DMS79 treated with DMSO at 0.1 percent for 48 hours (cell line): ENCODE results near the gene GRIN3B.

Source experiments
- DNase-seq: peaks from one replicate; lab custom pipeline; 2025; lab: John Stamatoyannopoulos, UW

The GRIN3B gene

DNA sequence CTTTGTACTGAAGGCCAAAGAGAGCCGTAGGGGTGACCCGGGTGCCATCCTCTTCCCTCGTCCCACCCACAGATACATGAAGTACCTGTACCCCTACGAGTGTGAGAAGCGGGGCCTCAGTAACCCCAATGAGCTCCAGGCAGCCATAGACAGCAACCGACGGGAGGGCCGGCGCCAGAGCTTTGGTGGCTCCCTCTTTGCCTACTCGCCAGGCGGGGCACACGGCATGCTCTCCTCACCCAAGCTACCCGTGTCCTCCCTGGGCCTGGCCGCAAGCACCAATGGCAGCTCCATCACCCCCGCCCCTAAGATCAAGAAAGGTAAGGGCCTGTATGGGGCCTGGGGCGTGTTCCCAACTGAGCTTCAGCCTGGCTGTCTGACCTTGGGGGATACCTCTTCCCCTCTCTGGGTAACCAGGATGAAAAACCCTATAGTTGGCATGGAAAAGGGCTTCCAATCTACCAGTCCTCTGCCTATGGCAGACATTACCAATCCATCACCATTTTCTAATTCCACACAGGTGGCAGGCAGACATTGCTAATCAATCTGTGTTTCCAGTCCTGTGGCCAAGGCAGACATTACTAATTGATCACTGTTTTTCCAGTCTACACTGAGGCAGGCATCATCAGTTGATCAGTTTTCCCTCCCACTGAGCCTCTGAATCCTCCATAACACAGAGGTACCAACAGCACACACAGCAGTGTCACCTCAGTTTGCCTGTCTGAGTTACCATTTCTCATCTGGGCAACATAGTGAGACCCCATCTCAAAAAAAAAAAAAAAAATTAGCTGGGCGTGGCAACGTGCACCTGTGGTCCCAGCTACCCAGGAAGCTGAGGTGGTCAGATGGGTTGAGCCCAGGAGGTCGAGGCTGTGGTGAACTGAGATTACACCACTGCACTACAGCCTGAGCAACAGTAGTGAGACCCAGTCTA lies 35.2 kb upstream of the GRIN3B start:
- DNase-seq: no peak

- DNase-seq: no peak
Measured at GRCh38 chr19:966485-967088, 33.6 kb upstream of the GRIN3B start.

- no peak for DNase-seq
Measured at GRCh38 chr19:970695-971094, 29.5 kb upstream of the GRIN3B start.

DNA sequence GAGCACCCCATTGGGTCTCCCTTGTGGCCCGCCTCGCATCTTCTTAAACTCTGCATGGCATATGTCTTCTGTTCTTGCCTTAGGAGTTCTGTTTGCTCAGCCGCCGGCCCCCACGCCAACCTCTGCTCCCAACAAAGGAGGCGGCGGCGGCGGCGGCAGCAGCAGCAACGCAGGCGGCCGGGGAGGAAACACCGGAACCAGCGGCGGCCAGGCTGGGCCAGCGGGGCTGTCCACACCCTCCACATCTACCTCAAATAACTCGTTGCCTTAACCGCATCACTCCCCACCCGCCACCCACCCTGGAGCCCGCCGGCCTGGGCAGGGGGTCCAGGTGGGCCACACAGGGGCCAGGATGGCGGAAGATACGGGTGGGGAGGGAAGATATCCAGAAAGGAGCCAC lies 28.4 kb upstream of the GRIN3B start:
- DNase-seq: no peak

GRCh38 chr19:972281-972680 lies 27.9 kb upstream of the GRIN3B start:
- no peak for DNase-seq

DNA sequence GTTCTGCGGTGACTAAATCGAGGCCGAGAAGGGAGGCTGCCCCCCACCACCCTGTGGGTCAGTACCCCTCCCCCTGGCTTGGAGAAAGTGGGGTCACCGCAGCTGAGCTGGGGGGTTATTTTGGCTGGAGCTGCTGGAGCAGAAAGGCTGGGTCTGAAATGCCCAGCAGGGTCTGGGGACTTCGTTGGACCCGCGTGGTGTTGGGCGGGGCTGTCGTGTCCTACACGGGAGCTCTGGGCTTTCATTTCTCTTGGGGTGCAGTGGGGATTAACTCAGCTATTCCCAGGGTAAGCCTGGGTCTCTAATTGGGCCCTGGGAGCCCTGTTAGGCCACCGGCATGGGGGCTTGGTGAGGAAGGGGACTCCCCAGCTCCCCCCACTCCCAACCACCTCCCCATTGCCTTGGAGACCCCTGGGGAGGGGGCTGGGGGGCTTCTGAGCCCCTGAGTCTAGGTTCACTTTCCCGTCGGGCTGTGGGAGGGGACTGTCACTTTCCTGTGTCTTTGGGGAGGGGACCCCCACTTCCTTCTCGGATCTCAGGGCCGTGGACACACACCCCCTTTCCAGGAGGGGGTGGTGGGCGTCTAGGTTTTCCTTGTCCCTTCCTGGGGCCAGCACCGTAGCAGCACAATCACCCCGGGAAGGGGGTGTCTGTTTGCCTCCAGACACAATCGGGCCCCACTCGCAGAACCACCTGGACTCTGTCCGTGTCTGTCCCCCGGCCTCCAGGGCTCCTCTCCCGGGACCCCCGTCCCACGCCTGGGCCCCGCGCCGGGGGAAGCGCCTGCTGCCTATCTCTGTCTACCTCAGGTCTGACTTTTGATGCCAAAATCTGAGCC lies 26.3 kb upstream of the GRIN3B start:
- DNase-seq: no peak

- DNase-seq: no peak
Measured at GRCh38 chr19:974564-975257, 25.5 kb upstream of the GRIN3B start.

- DNase-seq: no peak
Measured at GRCh38 chr19:976476-976875, 23.7 kb upstream of the GRIN3B start.

DNA sequence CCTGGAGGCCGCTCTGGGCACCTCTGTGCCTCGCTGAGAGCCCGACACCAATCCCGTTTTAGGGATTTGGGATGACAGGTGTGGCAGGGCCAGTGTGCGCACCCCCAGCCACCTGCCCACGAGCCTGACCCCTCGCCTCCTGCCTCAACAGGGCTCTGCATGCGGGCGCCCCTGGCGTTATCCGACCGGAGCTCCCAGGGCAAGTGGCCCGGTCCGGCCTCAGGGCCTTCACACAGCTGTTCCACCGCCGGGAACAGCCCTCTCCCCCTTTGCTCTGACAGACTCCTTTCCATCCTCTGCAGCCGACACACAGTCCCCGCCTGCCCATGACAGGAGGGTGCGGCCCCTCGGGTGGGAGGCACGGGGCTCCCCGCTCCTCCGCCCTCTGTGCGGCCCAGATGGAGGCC lies 23.2 kb upstream of the GRIN3B start:
- no peak for DNase-seq

GRCh38 chr19:979318-979741 lies 20.9 kb upstream of the GRIN3B start:
- DNase-seq: no peak

DNA sequence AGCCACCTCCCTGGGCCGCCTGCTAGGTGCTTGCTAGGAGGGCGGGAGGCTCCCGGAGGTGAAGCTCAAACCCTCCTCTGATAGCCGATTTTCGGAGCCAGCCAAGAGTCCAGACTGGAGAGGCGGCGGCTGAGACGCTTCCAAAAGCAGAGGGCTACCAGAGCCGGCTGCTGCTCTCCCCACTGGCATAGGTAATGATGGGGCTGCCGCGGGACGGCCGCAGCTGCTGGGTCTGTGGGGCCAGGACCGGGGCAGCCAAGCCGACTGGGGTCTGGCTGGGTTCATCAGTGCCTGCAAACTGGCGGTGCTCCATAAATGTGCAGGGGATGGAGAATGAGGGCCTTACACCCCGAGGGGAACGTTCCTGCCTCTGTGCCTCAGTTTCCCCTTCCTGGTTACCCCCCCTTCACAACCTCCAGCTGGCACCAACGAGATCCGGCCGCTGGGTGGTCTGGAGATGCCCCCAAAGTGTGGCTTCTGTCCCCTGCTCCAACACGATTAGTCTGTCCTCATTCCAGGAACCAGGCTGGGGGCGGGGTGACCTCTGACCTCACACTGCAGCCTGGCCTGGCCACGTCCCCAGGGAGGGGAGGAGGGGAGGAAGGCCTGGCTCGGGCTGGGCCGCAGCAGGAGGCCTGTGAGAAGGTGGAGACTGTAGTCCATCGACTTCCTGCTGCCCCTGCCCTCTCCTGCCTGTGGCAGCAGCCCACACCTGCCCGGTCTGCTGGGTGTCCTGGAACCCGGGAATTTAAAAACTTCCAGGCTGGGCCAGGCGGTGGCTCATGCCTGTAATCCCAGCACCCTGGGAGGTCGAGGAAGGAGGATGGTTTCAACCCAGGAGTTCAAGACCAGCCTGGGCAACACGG lies 19.9 kb upstream of the GRIN3B start:
- DNase-seq: no peak

- DNase-seq: peak; percentile 40
Measured at GRCh38 chr19:982567-983170, 17.6 kb upstream of the GRIN3B start.

DNA sequence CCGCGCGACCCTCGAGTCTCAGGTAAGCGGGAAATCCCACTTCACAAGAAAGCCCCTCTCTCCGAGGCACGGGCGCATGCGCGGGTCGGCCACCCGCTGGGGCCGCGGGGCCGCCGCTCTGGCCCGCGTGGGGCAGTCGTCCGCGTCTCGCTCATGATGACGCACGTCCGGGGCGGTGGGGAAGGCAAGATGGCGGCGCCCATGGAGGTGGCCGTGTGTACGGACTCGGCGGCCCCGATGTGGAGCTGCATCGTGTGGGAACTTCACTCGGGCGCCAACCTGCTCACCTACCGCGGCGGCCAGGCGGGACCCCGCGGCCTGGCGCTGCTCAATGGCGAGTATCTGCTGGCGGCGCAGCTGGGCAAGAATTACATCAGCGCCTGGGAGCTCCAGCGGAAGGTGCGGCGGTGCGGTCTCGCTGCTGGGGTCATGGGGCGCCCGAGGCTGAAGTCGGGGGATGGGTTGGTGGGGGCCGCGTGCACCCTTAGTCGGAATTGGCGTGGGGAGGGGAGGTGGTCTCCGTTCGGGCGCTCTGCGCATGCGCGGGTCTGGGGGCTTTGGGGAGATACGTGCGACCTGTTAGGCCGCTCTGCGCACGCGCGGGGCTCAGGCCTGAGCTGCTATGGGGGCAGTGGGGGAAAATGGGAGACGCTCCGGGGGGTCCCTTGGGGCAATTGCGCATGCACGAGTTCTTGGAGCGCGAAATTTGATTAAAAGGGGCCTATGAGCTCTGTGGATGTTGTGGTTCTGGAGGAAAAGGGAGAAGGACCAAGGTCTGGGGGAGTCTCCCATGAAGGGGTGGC lies 15.9 kb upstream of the GRIN3B start, which contains the start of gene WDR18:
WDR18 (plus strand) TSS at position 181 of the 803 bp plus-strand sequence; CDS start at position 190, 9 bp downstream.
- peak; percentile 80 for DNase-seq

DNA sequence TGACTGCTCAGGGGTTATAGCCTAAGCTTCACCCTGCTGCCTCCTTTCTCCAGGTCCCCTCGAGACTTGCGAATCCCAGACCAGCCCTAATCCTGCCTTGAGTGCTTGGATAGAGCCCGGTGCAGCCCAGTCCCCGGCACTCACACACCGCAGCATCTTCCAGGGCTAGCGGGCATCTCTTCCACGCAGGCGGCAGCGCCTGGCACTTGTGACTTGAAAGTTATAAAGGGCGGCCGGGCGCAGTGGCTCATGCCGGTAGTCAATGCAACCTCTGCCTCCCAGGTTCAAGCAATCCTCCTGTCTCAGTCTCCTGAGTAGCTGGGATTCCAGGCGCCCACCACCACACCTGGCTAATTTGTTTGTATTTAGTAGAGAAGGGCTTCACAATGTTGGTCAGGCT lies 14.1 kb upstream of the GRIN3B start:
- DNase-seq: no peak

GRCh38 chr19:988081-988480 lies 12.1 kb upstream of the GRIN3B start:
- DNase-seq: no peak

GRCh38 chr19:988510-988909 lies 11.7 kb upstream of the GRIN3B start:
- DNase-seq: no peak

- DNase-seq: no peak
Measured at GRCh38 chr19:989381-990081, 10.7 kb upstream of the GRIN3B start.

DNA sequence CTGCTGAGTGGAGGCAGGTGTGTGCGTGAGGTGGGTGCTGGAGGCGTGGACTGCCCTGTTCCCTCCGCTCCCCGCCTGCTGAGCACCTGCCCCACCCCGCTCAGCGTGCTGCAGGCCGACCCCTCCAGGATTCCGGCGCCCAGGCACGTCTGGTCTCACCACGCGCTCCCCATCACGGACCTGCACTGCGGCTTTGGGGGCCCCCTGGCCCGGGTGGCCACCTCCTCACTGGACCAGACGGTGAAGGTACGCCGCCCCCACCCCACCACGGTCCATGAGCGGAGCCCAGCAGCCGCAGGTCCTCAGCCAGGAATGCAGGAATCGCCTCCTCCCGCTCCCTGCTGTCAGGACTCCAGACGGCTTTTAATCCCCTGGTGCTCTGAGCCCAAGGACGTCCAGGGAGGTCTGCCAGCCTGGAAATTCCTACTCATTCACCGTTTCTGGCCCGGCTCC lies 10.1 kb upstream of the GRIN3B start:
- no peak for DNase-seq

- DNase-seq: no peak
Measured at GRCh38 chr19:990746-991145, 9.5 kb upstream of the GRIN3B start.
